GM23338 (cell line): ENCODE data around the gene NBDY.

Experiments used
- CTCF ChIP-seq, 2 experiments: fragments of 200-600 bp in 1 of 2; sonication (generic) in 1 of 2; conservative IDR thresholded peaks; 2 replicates each; pipeline versions ENCODE4 v1.5.1 to v1.6.1; 2016 to 2017; ENCODE audit warnings: antibody characterized with exemption in 2 of 2, low read depth in 2 of 2, mild to moderate bottlenecking in 2 of 2, moderate library complexity in 1 of 2
- EZH2 ChIP-seq: fragments of 200-600 bp; sonication (generic); IDR thresholded peaks from one replicate; pipeline ENCODE4 v1.8.0; 2017; ENCODE audit warnings: antibody characterized with exemption, mild to moderate bottlenecking, low read depth; ENCODE audit not compliant: unreplicated experiment
- NANOG ChIP-seq: IDR thresholded peaks from 2 replicates; pipeline ENCODE4 v1.6.1; 2016; ENCODE audit warnings: antibody characterized with exemption, borderline replicate concordance

GRCh38 chrX:56758456-56758855, 29.4 kb downstream of the NBDY start:
- TF ChIP-seq CTCF (conservative IDR thresholded peaks at IDR 0.05; ENCODE audit: low read depth in 2 of 2) (no peak), EZH2 (no peak), NANOG (no peak)
